EH (cell line): ENCODE data around the gene FKBP2.
A peak's percentile ranks its signal among the peaks of the same experiment; 100 is the strongest.

Experiments
- DNase-seq: peaks from one replicate; pipeline ENCODE4 v3.0.0-alpha.2; 2015; ENCODE audit warnings: low read depth

Gene FKBP2

GRCh38 chr11:64249563-64250414 lies 8.9 kb downstream of the FKBP2 start:
- DNase-seq = no peak

- no peak for DNase-seq
These were observed 9.6 kb downstream of the FKBP2 start for GRCh38 chr11:64250415-64251015.

GRCh38 chr11:64251016-64251752 lies 10.3 kb downstream of the FKBP2 start, which contains the start of gene PLCB3:
PLCB3 (plus strand) TSS chr11:64251530; CDS start chr11:64251650, 120 bp downstream.
- DNase-seq = peak; percentile 59

- DNase-seq = no peak
These were observed 10.8 kb downstream of the FKBP2 start for GRCh38 chr11:64251753-64252002.

DNA sequence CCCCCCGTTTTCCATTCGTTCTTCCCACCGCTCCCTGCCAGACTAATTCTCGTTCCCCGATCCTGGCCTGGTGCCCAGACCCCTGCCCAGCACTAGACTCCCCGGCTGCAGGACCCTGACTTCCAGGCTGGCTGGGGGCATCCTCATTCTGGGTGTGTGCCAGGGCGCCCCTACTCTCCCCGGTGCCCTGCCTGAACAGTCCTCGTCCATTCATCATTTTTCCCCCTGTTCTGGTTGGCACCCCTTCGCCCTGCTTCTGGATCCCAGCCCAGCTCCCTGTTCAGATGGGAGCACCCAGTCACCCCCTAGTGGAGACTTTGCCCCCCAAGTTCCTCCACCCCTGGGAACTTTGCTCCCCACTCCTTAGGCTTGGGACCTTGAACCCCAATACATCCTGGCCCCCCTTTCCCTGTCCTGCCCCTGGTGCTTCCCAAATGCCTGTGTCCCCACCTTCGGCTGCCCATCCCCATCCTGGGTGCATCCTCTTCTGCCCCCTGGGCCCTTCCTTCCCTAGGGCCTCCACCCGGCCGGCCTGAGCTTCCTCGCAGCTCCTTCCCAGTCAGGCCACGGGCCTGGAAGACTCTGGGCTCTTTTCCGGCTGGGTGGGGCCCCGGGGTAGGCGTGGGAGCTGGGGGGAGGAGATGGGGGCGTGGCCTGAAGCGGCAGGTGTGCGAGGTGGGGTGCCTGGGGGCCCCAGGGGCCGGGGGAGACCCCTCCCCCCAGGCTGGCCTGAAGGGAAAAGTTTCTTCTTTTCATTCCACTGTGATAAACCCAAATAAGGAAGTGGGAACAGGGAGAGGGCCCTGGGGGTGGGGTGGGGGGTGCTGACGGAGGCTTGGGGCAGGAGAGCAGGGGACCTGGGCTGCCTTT lies 11.3 kb downstream of the FKBP2 start:
- DNase-seq = peak; percentile 65

DNA sequence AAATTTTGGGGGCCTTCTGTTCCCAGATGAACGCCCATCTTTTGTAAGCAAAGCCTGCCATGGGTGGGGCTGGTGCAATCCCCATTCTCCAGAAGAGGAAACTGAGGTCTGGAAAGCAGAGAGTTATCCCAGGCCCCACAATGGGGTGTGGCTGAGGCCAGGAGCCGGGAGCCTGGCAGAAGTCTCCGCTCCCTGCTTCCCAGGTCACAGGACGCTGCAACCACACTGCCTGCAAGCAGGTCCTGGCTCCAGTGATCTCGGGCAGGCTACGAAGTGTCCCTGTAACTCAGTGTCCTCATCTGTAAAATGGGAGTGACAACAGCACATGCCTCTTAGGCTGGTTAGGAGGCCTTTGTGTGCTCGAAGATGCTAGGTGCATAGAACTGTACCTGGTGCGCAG lies 12.1 kb downstream of the FKBP2 start:
- DNase-seq = no peak

DNA sequence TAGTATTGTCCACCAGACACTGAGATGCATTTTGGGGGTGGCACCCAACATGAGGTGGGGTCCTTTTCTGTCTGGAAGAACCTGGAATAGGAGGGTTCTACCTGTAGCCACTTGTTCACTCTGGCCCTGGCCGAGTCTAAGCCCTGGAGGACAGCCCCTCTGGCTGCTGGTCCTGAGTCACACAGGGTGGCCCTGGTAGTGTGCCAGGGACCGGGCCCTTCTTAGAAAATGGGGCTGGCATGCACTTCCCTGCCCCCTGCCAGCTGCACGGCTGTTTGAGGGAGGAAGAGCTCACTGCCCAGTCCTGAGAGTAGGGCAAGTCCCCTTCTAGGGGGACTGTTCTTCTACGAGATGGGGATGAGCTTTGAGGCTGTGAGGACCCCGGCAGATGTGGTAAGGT lies 12.6 kb downstream of the FKBP2 start:
- peak; percentile 52 for DNase-seq

GRCh38 chr11:64254326-64254725 lies 13.4 kb downstream of the FKBP2 start:
- DNase-seq = no peak

DNA sequence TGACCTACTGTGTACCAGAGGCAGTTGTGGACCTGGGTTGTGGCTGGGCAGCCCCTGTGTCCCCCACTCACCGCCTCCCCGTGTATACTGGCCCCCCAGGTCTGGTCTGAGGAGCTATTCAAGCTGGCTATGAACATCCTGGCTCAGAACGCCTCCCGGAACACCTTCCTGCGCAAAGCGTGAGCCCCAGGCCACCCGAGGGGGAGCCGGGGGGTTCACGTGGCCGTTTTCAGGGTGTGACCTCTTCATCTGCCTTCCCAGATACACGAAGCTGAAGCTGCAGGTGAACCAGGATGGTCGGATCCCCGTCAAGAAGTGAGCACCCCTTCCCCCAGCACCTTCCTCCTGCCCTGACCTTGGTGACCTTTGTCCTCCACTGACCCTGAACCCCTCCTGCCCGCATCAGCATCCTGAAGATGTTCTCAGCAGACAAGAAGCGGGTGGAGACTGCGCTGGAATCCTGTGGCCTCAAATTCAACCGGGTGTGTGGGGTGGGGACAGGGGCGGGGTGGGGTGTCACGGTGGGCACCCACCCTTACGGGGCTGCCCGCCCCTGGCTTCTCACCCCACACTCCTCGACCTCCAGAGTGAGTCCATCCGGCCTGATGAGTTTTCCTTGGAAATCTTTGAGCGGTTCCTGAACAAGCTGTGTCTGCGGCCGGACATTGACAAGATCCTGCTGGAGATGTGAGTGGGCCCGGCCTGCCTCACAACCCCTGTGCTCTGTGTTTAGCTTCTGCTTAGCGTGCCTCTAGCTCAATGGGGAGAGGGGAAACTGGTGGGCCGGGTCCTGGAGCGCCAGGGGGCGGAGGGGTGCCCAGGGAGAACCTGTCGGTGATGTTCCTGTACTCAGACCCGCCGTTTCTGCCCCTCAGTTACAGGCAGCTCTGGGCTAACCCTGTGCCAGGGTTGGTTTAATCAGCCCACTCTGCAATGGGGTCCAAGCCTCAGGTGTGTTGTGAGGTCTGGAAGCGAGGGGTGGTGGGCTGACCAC lies 14.5 kb downstream of the FKBP2 start:
- no peak for DNase-seq

DNA sequence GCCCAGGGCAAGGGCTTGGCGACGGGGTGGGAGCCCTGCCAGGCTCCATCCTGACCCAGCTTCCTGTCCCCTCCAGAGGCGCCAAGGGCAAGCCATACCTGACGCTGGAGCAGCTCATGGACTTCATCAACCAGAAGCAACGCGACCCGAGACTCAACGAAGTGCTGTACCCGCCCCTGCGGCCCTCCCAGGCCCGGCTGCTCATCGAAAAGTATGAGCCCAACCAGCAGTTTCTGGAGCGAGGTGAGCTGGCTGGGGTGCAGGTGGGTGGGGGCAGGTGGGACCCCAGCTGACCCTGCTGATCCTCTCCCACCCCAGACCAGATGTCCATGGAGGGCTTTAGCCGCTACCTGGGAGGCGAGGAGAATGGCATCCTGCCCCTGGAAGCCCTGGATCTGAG lies 15.4 kb downstream of the FKBP2 start:
- DNase-seq = no peak

GRCh38 chr11:64258356-64258755 lies 17.5 kb downstream of the FKBP2 start:
- DNase-seq = no peak

- no peak for DNase-seq
These were observed 18.1 kb downstream of the FKBP2 start for GRCh38 chr11:64258946-64259532.

DNA sequence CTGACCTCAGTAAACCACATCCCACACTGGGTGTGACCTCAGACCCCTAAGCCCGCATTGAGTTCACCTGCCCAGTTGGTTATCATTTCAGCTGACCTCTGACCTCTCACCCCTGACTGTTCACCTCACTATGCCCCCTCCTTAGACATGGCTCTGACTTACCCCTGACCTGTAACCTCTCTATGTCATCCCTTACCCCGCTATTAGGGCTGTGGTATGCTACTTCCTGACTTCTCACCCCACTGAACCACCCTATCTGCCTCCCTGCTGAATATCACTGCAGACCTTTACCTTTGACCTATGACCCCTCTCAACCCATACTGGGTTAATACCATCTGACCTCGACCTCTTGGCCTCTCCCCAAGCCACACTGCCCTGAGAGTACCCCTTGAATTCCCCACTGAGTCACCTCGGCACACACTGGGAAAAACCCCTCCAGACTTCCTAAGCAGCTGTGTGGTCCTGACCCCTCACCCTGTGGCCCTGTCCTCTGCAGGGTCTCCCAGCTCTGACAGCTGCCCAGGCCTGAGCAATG lies 18.7 kb downstream of the FKBP2 start:
- DNase-seq = no peak

DNA sequence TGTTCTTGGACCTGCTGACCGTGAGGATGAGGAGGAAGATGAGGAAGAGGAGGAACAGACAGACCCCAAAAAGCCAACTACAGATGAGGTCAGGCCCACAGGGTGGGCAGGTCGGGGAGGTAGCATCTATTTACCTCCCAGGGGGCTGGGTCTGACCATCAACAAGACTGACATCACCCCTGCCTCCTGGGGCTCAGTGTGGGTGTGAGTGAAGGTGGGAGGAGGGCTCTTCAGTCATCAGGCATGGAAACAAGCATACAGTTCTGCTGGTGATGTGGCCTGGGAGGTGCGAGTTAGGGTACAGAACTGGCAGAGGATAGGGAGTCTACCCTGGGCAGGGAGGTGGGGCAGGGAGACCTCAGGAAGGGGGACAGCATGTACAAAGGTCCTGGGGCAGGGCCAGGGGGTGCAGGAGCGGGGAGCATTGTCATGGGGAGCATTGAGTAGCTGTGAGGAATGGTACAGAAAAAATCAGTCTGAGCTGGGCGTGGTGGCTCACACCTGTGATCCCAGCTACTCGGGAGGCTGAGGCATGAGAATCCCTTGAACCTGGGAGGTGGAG lies 19.3 kb downstream of the FKBP2 start:
- no peak for DNase-seq

DNA sequence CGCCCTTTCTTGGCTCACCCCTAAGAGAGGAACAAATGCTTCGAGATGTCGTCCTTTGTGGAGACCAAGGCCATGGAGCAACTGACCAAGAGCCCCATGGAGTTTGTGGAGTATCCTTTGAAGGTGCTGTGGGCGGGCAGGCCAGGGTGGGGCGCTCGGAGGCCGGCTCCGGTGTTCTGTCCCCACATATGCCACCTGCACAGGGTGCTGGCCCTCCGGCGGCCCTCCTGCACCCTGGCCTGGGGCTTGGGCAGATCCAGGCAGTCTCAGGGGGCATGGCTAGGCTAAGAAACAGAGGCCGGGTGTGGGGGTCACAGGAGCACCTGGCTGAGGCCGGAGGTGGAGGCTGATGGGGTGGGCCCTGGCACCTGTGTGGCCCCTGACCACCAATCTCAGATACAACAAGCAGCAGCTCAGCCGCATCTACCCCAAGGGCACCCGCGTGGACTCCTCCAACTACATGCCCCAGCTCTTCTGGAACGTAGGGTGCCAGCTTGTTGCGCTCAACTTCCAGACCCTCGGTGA lies 20.7 kb downstream of the FKBP2 start:
- DNase-seq = no peak

DNA sequence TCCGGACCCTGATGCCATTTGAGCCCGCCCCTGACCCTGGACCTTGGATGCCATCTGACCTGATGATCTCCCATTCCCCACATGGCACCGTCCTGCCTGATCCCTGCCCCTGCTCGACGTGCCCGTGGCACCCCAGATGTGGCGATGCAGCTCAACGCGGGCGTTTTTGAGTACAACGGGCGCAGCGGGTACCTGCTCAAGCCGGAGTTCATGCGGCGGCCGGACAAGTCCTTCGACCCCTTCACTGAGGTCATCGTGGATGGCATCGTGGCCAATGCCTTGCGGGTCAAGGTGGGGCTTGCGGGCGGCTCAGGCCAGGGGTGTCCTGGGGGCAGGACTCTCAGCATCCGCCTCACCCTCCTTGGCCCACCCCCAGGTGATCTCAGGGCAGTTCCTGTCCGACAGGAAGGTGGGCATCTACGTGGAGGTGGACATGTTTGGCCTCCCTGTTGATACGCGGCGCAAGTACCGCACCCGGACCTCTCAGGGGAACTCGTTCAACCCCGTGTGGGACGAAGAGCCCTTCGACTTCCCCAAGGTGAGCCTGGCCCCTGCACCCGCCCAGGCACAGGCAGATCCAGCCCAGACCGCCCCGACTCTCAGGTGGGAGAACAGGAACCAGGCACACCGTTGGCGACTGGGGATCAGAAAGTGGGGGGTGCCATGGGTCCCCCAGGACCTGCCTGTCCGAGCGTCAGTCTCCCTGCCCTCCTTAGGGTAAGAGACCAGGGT lies 21.5 kb downstream of the FKBP2 start:
- DNase-seq = no peak

- peak; percentile 72 for DNase-seq
These were observed 22.4 kb downstream of the FKBP2 start for GRCh38 chr11:64263021-64263946.

DNA sequence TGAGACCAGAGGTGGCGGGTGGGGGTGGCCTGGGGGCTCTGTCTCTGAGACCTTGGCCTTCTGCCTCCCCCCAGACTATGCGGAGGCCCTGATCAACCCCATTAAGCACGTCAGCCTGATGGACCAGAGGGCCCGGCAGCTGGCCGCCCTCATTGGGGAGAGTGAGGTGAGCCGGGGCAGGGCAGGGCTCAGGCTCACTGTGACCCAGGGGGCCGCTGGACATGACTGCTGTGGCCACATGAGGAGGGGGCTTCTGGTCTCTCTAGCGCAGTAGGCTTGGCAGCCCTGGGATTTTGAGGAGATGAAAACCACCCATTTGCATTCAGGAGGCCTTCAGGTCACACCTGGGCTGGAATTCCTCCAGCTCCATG lies 23.0 kb downstream of the FKBP2 start:
- no peak for DNase-seq
